Ishikawa (cell line): ENCODE measurements around the gene CNNM1.

Experiments used
- EP300 ChIP-seq: IDR thresholded peaks from 2 replicates; pipeline ENCODE4 v1.6.1; 2012; ENCODE audit warnings: borderline replicate concordance
- TAF1 ChIP-seq: IDR thresholded peaks from 2 replicates; pipeline ENCODE4 v1.6.1; 2012; ENCODE audit warnings: low read depth, mild to moderate bottlenecking
- TCF12 ChIP-seq: IDR thresholded peaks from 2 replicates; pipeline ENCODE4 v1.6.1; 2012; ENCODE audit warnings: low read depth
- YY1 ChIP-seq: IDR thresholded peaks from 2 replicates; pipeline ENCODE4 v1.6.1; 2012; ENCODE audit warnings: low read depth
- ZBTB7A ChIP-seq: IDR thresholded peaks from 2 replicates; pipeline ENCODE4 v1.6.1; 2012; ENCODE audit warnings: low read depth
- TF ChIP-seq, protein P1 (sequence below): IDR thresholded peaks from 2 replicates; pipeline ENCODE4 v1.6.1; 2012

DNA sequence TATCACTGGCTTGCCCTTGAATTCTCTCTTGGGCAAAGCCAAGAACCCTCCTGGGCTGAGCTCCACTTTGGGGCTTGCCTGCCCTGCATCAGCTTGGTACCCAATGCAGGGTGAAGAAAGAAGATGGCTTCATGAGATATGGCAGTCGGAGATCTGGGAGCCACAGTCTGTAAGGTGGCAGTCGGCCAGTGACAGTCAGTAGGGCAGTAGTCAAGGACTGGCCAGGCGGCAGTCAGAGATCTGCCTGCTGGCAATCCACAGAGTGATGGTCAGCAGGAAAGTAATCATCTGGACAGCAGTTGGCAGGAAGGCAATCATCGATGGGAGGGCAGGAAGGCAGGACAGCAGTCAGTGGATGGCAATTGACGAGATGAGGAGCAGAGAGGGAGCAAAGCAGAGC is 32.6 kb upstream of the CNNM1 start:
- TF ChIP-seq ZBTB7A (no peak), YY1 (no peak), TCF12 (no peak), EP300 (no peak), TAF1 (no peak)
- TF ChIP-seq, protein P1, sequence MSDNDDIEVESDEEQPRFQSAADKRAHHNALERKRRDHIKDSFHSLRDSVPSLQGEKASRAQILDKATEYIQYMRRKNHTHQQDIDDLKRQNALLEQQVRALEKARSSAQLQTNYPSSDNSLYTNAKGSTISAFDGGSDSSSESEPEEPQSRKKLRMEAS: no peak
